ENCODE results near the gene TMSB4X.
"Not testable (repeated sequence)": the region's sequence is repeated elsewhere in the genome, so short reads cannot be mapped to it uniquely, and the experiment has no call there.

Gene TMSB4X

DNA sequence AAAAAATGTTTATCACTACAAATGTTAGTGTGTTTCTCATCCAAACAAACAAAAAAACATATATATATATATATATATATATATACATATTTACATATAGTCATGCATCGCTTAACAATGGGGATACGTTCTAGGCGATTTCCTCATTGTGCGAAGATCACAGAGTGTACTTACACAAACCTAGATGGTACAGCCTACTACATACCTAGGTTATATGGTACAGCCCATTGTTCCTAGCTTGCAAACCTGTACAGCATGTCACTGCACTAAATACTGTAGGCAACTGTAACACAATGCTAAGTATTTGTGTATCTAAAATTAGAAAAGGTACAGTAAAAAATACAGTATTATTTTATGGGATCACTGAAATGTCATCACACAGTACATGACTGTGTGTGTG lies 16.4 kb upstream of the TMSB4X start:
- no peak overlapping the region for H3K4me2 ChIP-seq (ENCODE audit: insufficient read depth, low read length, poor library complexity, severe bottlenecking)
- no peak overlapping the region for H4K91ac ChIP-seq (ENCODE audit: low read depth, low read length, poor library complexity)
- H2BK15ac ChIP-seq (ENCODE audit: low read length), result no peak overlapping the region
- H3K4ac ChIP-seq (ENCODE audit: low read length), result no peak overlapping the region
- H2BK12ac ChIP-seq (ENCODE audit: low read length), result no peak overlapping the region
- H2AK5ac ChIP-seq (ENCODE audit: low read depth, low read length), result no peak overlapping the region
- peaks cover 0 to 2% of the 10 kb centered on the region in 2 donors for H3K4me1 ChIP-seq (ENCODE audit: control insufficient read depth in 2 of 2, insufficient read depth in 1 of 2, low read depth in 1 of 2, low read length in 2 of 2)
- H2BK5ac ChIP-seq (ENCODE audit: low read length), result no peak overlapping the region
- no peaks in the 10 kb centered on the region for H3K36me3 ChIP-seq (replicated peaks in 1 of 2; ENCODE audit: control insufficient read depth in 2 of 2, insufficient read depth in 2 of 2, low read length in 2 of 2)
- H3K4me3 ChIP-seq (ENCODE audit: low read length in 2 of 2), result no peak overlapping the region
- H2BK120ac ChIP-seq (ENCODE audit: low read depth, low read length), result no peak overlapping the region
- no peak overlapping the region for H3K23ac ChIP-seq (ENCODE audit: low read depth, low read length, poor library complexity)
- H3K27me3 ChIP-seq (ENCODE audit: control insufficient read depth in 3 of 3, insufficient read depth in 3 of 3, low read depth in 1 of 3, low read length in 3 of 3), result no peaks in the 10 kb centered on the region
- DNase-seq (ENCODE audit: low spot score), result no peak
- H3K18ac ChIP-seq (ENCODE audit: low read length), result no peak overlapping the region
- H3K9me3 ChIP-seq (replicated peaks in 1 of 2; ENCODE audit: control insufficient read depth in 2 of 2, insufficient read depth in 1 of 2, low read depth in 1 of 2, low read length in 2 of 2), result peaks cover 1 to 4% of the 10 kb centered on the region in 2 donors
- H3K79me1 ChIP-seq (ENCODE audit: low read depth, low read length), result no peaks in the 10 kb centered on the region
- no peak overlapping the region for H3K14ac ChIP-seq (ENCODE audit: low read length)
- H3K9ac ChIP-seq (ENCODE audit: low read depth, low read length, poor library complexity), result no peak overlapping the region
- WGBS, 2 donors (ENCODE audit: extremely low coverage in 2 of 2, insufficient read length in 2 of 2, insufficient replicate concordance in 1 of 2), result no CpG with 5 or more reads among the region's 4 CpGs
- no peak overlapping the region for H3K27ac ChIP-seq (replicated peaks; ENCODE audit: low read length)
- no peak overlapping the region for H2AFZ ChIP-seq (ENCODE audit: low read length)
- H4K8ac ChIP-seq (ENCODE audit: low read depth, low read length), result no peak overlapping the region

DNA sequence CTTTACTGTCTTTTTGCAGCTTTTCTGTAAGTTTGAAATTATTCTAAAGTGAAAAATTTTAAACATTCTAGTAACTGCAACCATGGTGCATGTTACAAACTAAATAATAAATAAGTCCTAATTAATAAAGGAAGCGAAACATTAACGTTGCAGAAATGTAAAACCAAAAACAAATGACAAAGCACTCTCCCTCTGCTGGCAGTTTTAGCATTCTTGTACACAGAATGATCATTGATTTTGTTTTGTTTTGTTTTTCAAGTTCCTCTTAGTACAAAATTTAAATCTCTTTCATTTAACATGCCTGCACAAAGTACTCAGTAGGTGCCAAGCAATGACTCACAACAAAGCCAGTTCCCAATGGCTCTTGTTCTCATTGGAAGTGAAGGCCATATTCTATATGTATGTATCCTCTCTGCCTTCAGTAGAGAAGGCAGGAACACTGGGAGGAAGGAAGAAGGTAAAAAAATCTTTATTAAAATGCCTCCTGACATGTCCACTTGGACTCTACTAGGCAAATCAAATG lies 13.7 kb upstream of the TMSB4X start:
- Histone ChIP-seq H2BK120ac (ENCODE audit: low read depth, low read length) (no peak overlapping the region), H3K18ac (ENCODE audit: low read length) (no peak overlapping the region), H3K9ac (ENCODE audit: low read depth, low read length, poor library complexity) (no peak overlapping the region), H2AFZ (ENCODE audit: low read length) (no peak overlapping the region), H3K4me3 (ENCODE audit: low read length in 2 of 2) (no peak overlapping the region), H3K4ac (ENCODE audit: low read length) (no peak overlapping the region), H2BK5ac (ENCODE audit: low read length) (no peak overlapping the region), H4K8ac (ENCODE audit: low read depth, low read length) (no peak overlapping the region), H3K79me1 (ENCODE audit: low read depth, low read length) (no peaks in the 10 kb centered on the region), H3K4me2 (ENCODE audit: insufficient read depth, low read length, poor library complexity, severe bottlenecking) (no peak overlapping the region), H2AK5ac (ENCODE audit: low read depth, low read length) (no peak overlapping the region), H2BK12ac (ENCODE audit: low read length) (no peak overlapping the region), H3K4me1 (ENCODE audit: control insufficient read depth in 2 of 2, insufficient read depth in 1 of 2, low read depth in 1 of 2, low read length in 2 of 2) (peaks cover 0 to 2% of the 10 kb centered on the region in 2 donors), H3K27ac (replicated peaks; ENCODE audit: low read length) (no peak overlapping the region), H3K27me3 (ENCODE audit: control insufficient read depth in 3 of 3, insufficient read depth in 3 of 3, low read depth in 1 of 3, low read length in 3 of 3) (no peaks in the 10 kb centered on the region), H3K36me3 (replicated peaks in 1 of 2; ENCODE audit: control insufficient read depth in 2 of 2, insufficient read depth in 2 of 2, low read length in 2 of 2) (no peaks in the 10 kb centered on the region), H2BK15ac (ENCODE audit: low read length) (no peak overlapping the region), H4K91ac (ENCODE audit: low read depth, low read length, poor library complexity) (no peak overlapping the region), H3K9me3 (replicated peaks in 1 of 2; ENCODE audit: control insufficient read depth in 2 of 2, insufficient read depth in 1 of 2, low read depth in 1 of 2, low read length in 2 of 2) (peaks cover 1 to 4% of the 10 kb centered on the region in 2 donors), H3K23ac (ENCODE audit: low read depth, low read length, poor library complexity) (no peak overlapping the region), H3K14ac (ENCODE audit: low read length) (no peak overlapping the region)
- WGBS, 2 donors (ENCODE audit: extremely low coverage in 2 of 2, insufficient read length in 2 of 2, insufficient replicate concordance in 1 of 2), result no CpG with 5 or more reads among the region's 2 CpGs
- no peak for DNase-seq (ENCODE audit: low spot score)

DNA sequence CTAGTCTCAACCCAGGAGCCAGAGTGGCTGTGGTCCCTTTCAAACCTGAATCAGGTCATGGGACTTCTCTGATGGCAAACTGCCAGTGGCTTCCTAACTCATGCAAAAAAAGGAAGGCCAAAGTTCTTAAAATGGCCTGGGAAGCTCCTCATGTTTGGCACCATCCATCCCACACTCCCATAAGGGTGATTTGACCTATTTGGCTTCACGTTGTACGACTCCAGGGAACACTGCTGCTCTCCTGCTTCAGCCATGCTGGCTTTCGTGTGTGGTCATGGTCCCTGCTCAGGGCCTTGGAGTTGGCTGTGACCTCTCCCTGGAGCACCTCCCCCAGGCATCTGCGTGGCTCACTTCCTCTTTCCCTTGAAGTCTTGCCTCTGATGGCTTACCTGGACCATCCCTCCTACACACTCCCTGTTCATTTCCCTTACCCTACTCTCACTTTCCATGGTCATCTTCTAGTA lies 12.8 kb upstream of the TMSB4X start:
- H3K27ac ChIP-seq (replicated peaks; ENCODE audit: low read length), result no peak overlapping the region
- no peak overlapping the region for H3K23ac ChIP-seq (ENCODE audit: low read depth, low read length, poor library complexity)
- H3K9ac ChIP-seq (ENCODE audit: low read depth, low read length, poor library complexity), result no peak overlapping the region
- H3K79me1 ChIP-seq (ENCODE audit: low read depth, low read length), result no peaks in the 10 kb centered on the region
- H4K8ac ChIP-seq (ENCODE audit: low read depth, low read length), result no peak overlapping the region
- H3K36me3 ChIP-seq (replicated peaks in 1 of 2; ENCODE audit: control insufficient read depth in 2 of 2, insufficient read depth in 2 of 2, low read length in 2 of 2), result no peaks in the 10 kb centered on the region
- no peak overlapping the region for H3K4ac ChIP-seq (ENCODE audit: low read length)
- peaks cover 1 to 4% of the 10 kb centered on the region in 2 donors for H3K9me3 ChIP-seq (replicated peaks in 1 of 2; ENCODE audit: control insufficient read depth in 2 of 2, insufficient read depth in 1 of 2, low read depth in 1 of 2, low read length in 2 of 2)
- no peak overlapping the region for H3K18ac ChIP-seq (ENCODE audit: low read length)
- H3K4me1 ChIP-seq (ENCODE audit: control insufficient read depth in 2 of 2, insufficient read depth in 1 of 2, low read depth in 1 of 2, low read length in 2 of 2), result no peaks in the 10 kb centered on the region
- no peak overlapping the region for H3K4me3 ChIP-seq (ENCODE audit: low read length in 2 of 2)
- no peaks in the 10 kb centered on the region for H3K27me3 ChIP-seq (ENCODE audit: control insufficient read depth in 3 of 3, insufficient read depth in 3 of 3, low read depth in 1 of 3, low read length in 3 of 3)
- no peak overlapping the region for H2BK5ac ChIP-seq (ENCODE audit: low read length)
- H4K91ac ChIP-seq (ENCODE audit: low read depth, low read length, poor library complexity), result no peak overlapping the region
- no peak overlapping the region for H2BK12ac ChIP-seq (ENCODE audit: low read length)
- H3K4me2 ChIP-seq (ENCODE audit: insufficient read depth, low read length, poor library complexity, severe bottlenecking), result no peak overlapping the region
- no peak overlapping the region for H2BK120ac ChIP-seq (ENCODE audit: low read depth, low read length)
- no peak overlapping the region for H2AFZ ChIP-seq (ENCODE audit: low read length)
- DNase-seq (ENCODE audit: low spot score), result no peak
- H3K14ac ChIP-seq (ENCODE audit: low read length), result no peak overlapping the region
- H2BK15ac ChIP-seq (ENCODE audit: low read length), result no peak overlapping the region
- no peak overlapping the region for H2AK5ac ChIP-seq (ENCODE audit: low read depth, low read length)
- WGBS, 2 donors (ENCODE audit: extremely low coverage in 2 of 2, insufficient read length in 2 of 2, insufficient replicate concordance in 1 of 2), result no CpG with 5 or more reads among the region's 4 CpGs

DNA sequence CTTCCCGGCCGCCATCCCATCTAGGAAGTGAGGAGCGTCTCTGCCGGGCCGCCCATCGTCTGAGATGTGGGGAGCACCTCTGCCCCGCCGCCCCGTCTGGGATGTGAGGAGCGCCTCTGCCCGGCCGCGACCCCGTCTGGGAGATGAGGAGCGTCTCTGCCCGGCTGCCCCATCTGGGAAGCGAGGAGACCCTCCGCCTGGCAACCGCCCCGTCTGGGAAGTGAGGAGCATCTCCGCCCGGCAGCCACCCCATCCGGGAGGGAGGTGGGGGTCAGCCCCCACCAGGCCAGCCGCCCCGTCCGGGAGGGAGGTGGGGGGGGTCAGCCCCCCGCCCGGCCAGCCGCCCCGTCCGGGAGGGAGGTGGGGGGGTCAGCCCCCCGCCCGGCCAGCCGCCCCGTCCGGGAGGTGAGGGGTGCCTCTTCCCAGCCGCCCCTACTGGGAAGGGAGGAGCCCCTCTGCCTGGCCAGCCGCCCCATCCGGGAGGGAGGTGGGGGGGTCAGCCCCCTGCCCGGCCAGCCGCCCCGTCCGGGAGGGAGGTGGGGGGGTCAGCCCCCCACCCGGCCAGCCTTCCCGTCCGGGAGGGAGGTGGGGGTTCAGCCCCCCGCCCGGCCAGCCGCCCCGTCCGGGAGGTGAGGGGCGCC lies 11.6 kb upstream of the TMSB4X start:
- not testable (repeated sequence) for H3K4me1 ChIP-seq (ENCODE audit: control insufficient read depth in 2 of 2, insufficient read depth in 1 of 2, low read depth in 1 of 2, low read length in 2 of 2); H2BK120ac ChIP-seq (ENCODE audit: low read depth, low read length); H2BK12ac ChIP-seq (ENCODE audit: low read length); DNase-seq (ENCODE audit: low spot score); H3K27me3 ChIP-seq (ENCODE audit: control insufficient read depth in 3 of 3, insufficient read depth in 3 of 3, low read depth in 1 of 3, low read length in 3 of 3); H3K18ac ChIP-seq (ENCODE audit: low read length); H3K9me3 ChIP-seq (replicated peaks in 1 of 2; ENCODE audit: control insufficient read depth in 2 of 2, insufficient read depth in 1 of 2, low read depth in 1 of 2, low read length in 2 of 2); H3K4me2 ChIP-seq (ENCODE audit: insufficient read depth, low read length, poor library complexity, severe bottlenecking); H3K23ac ChIP-seq (ENCODE audit: low read depth, low read length, poor library complexity); H3K4me3 ChIP-seq (ENCODE audit: low read length in 2 of 2); H3K36me3 ChIP-seq (replicated peaks in 1 of 2; ENCODE audit: control insufficient read depth in 2 of 2, insufficient read depth in 2 of 2, low read length in 2 of 2); H2BK5ac ChIP-seq (ENCODE audit: low read length); H2BK15ac ChIP-seq (ENCODE audit: low read length); H3K4ac ChIP-seq (ENCODE audit: low read length); H3K14ac ChIP-seq (ENCODE audit: low read length); H2AK5ac ChIP-seq (ENCODE audit: low read depth, low read length); H4K8ac ChIP-seq (ENCODE audit: low read depth, low read length); H3K27ac ChIP-seq (replicated peaks; ENCODE audit: low read length); H3K9ac ChIP-seq (ENCODE audit: low read depth, low read length, poor library complexity); H2AFZ ChIP-seq (ENCODE audit: low read length); H4K91ac ChIP-seq (ENCODE audit: low read depth, low read length, poor library complexity); H3K79me1 ChIP-seq (ENCODE audit: low read depth, low read length)
- no CpG with 5 or more reads among the region's 52 CpGs for WGBS, 2 donors (ENCODE audit: extremely low coverage in 2 of 2, insufficient read length in 2 of 2, insufficient replicate concordance in 1 of 2)

Data from neuronal stem cell (in vitro differentiated cells).